K562 (cell line): ENCODE data around the gene BPTF. TPM values are rescaled to one million over a fixed set of nuclear protein-coding genes. Genes with fewer than 3 reads are reported as not detected.
A peak's percentile ranks its signal among the peaks of the same experiment; 100 is the strongest.

Experiments
- ARID1B ChIP-seq: fragments of 450-650 bp; IDR thresholded peaks from 2 replicates; pipeline ENCODE4 v1.6.1; 2016; ENCODE audit warnings: antibody characterized with exemption, mild to moderate bottlenecking, inconsistent platforms
- BRD4 ChIP-seq: fragments of 200-600 bp; sonication (generic); IDR thresholded peaks from 2 replicates; pipeline ENCODE4 v1.6.1; 2017; ENCODE audit warnings: inconsistent platforms
- CBX3 ChIP-seq, 2 experiments: IDR thresholded peaks; 1 replicate in 1 of 2; 2 replicates in 1 of 2; pipeline ENCODE4 v1.6.1; 2012; ENCODE audit warnings: inconsistent platforms in 2 of 2, low read length in 2 of 2, borderline replicate concordance in 1 of 2, control low read depth in 1 of 2
- EP300 ChIP-seq: IDR thresholded peaks from 2 replicates; pipeline ENCODE4 v1.6.1; 2012; ENCODE audit warnings: low read length, improper control_type of control experiment
- FUS ChIP-seq: fragments of 200-400 bp; formaldehyde crosslinking; optimal IDR thresholded peaks from 2 replicates; pipeline ENCODE3; 2017; ENCODE audit warnings: low read depth, low read length
- GABPA ChIP-seq: fragments of 200-800 bp; sonication (Bioruptor generic); conservative IDR thresholded peaks from 2 replicates; pipeline ENCODE4 v1.6.1; 2016; ENCODE audit warnings: low read depth, missing genetic modification characterization, missing compliant biosample characterization
- HDAC6 ChIP-seq: IDR thresholded peaks from 2 replicates; pipeline ENCODE4 v1.6.1; 2012; ENCODE audit warnings: low read depth, mild to moderate bottlenecking, control low read depth, inconsistent platforms, low read length, moderate library complexity
- HNRNPLL ChIP-seq: fragments of 200-400 bp; formaldehyde crosslinking; IDR thresholded peaks from 2 replicates; pipeline ENCODE4 v1.6.1; 2017; ENCODE audit warnings: low read length, low read depth, mild to moderate bottlenecking; ENCODE audit not compliant: poor library complexity, severe bottlenecking
- LEF1 ChIP-seq: fragments of 450-650 bp; IDR thresholded peaks from 2 replicates; pipeline ENCODE4 v1.6.1; 2016; ENCODE audit warnings: mild to moderate bottlenecking
- MAFK ChIP-seq: IDR thresholded peaks from 2 replicates; pipeline ENCODE4 v1.6.1; 2011; ENCODE audit warnings: low read length, improper control_type of control experiment
- MXI1 ChIP-seq: IDR thresholded peaks from 2 replicates; pipeline ENCODE4 v1.6.1; 2011; ENCODE audit warnings: low read depth, mild to moderate bottlenecking, improper control_type of control experiment, low read length
- MYC ChIP-seq, 2 experiments: fragments of 250-450 bp in 1 of 2; sonication (Bioruptor Pico) in 1 of 2; IDR thresholded peaks; 2 replicates each; pipeline versions ENCODE4 v1.5.1 to v1.6.1; 2012 to 2021; ENCODE audit warnings: low read depth in 2 of 2, borderline replicate concordance in 1 of 2, improper control_type of control experiment in 1 of 2, low read length in 1 of 2, mild to moderate bottlenecking in 1 of 2, moderate library complexity in 1 of 2
- NFRKB ChIP-seq: fragments of 450-650 bp; IDR thresholded peaks from 2 replicates; pipeline ENCODE4 v1.6.1; 2016; ENCODE audit warnings: low read depth
- PCBP1 ChIP-seq: fragments of 200-400 bp; formaldehyde crosslinking; IDR thresholded peaks from 2 replicates; pipeline ENCODE4 v1.6.1; 2018; ENCODE audit warnings: mild to moderate bottlenecking, low read depth, low read length; ENCODE audit not compliant: poor library complexity, severe bottlenecking
- RBM15 ChIP-seq: fragments of 200-400 bp; formaldehyde crosslinking; IDR thresholded peaks from 2 replicates; pipeline ENCODE4 v1.6.1; 2018; ENCODE audit warnings: mild to moderate bottlenecking, low read length, moderate library complexity; ENCODE audit not compliant: insufficient read depth
- SMARCE1 ChIP-seq: fragments of 450-650 bp; IDR thresholded peaks from 2 replicates; pipeline ENCODE4 v1.7.1; 2016; ENCODE audit warnings: mild to moderate bottlenecking
- ZEB2 ChIP-seq: fragments of 450-650 bp; IDR thresholded peaks from 2 replicates; pipeline ENCODE4 v1.6.1; 2016
- ZNF23 ChIP-seq: fragments of 250-450 bp; sonication (Bioruptor Pico); IDR thresholded peaks from 2 replicates; pipeline ENCODE4 v1.4.0; 2020; ENCODE audit warnings: mild to moderate bottlenecking
- polyA plus RNA-seq, 8 experiments: library from polyadenylated mRNA; depleted of rRNA in 4 of 8; stranded (reverse) in 5 of 8; unstranded in 3 of 8; fragments of >200 nt; fragmentation: Nextera tagmentation in 2 of 8; fragmentation: Illumina TruSeq in 1 of 8; extraction: Ambion mirVana in 2 of 8; extraction: Trizol in 1 of 8; gene quantifications; 2 replicates each; pipeline versions ENCODE4 v1.2.1 to v1.2.3, GENCODE V29; 2011 to 2014; ENCODE audit warnings: inconsistent platforms in 1 of 8, missing spikeins in 1 of 8
- total RNA-seq, 7 experiments: library from RNA; depleted of rRNA in 6 of 7; stranded (reverse); fragments of >200 nt in 6 of 7; fragmentation: Illumina TruSeq in 2 of 7; extraction: Trizol in 2 of 7; gene quantifications; 2 replicates each; pipeline versions ENCODE4 v1.2.1 to v1.2.3, GENCODE V29; 2011 to 2021; ENCODE audit warnings: low replicate concordance in 1 of 7
- TF ChIP-seq, protein P1 (sequence below): sonication (generic); IDR thresholded peaks from 2 replicates; pipeline ENCODE4 v1.6.1; 2016
- TF ChIP-seq, protein P2 (sequence below): IDR thresholded peaks from 2 replicates; pipeline ENCODE4 v1.6.1; 2014; ENCODE audit warnings: antibody characterized with exemption
- TF ChIP-seq, protein P3 (sequence below): fragments of 250-450 bp; sonication (Bioruptor Pico); IDR thresholded peaks from 2 replicates; pipeline ENCODE4 v1.5.0; 2022; ENCODE audit warnings: mild to moderate bottlenecking
- TF ChIP-seq, protein P4 (sequence below): fragments of 450-650 bp; formaldehyde crosslinking; IDR thresholded peaks from 2 replicates; pipeline ENCODE4 v1.4.0; 2020; ENCODE audit warnings: mild to moderate bottlenecking

The BPTF gene
- total and polyA plus RNA-seq, 9 of the 15 experiments (the other 6 are each of a cell fraction or from before 2014, with no cell fraction given): 12.5 to 52.1 (median 26.9) TPM

DNA sequence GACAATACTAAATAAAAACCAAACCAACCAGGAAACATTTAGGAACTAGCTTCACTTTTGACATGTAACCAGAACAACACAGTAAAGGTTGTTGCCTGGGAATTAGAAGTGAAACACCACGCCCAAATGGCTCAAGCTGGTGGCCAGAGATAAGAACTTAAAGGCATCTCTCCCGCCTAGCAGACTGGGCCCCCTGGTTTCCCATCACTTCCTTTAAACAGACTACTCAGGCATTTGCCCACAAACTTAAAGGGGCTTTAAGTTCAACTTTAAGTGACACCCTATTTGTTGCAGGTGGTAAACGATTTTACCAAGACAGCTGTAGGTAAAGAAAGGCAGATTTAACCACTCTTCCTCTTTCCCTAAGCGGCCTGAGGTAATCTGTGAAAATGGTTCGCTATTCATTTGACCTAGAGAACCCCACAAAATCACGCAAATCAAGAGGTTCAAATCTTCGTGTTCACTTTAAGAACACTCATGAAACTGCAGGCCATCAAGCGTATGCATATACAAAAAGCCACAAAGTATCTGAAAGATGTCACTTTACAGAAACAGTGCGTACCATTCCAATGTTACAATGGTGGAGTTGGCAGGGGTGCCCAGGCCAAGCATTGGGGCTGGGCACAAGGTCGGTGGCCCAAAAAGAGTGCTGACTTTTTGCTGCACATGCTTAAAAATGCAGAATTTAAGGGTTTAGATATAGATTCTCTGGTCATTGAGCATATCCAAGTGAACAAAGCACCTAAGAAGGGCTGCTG lies 40.8 kb upstream of the BPTF start (continued):
- no peak for TF ChIP-seq HDAC6
- TF ChIP-seq NFRKB: peak; percentile 69
- TF ChIP-seq, protein P1, sequence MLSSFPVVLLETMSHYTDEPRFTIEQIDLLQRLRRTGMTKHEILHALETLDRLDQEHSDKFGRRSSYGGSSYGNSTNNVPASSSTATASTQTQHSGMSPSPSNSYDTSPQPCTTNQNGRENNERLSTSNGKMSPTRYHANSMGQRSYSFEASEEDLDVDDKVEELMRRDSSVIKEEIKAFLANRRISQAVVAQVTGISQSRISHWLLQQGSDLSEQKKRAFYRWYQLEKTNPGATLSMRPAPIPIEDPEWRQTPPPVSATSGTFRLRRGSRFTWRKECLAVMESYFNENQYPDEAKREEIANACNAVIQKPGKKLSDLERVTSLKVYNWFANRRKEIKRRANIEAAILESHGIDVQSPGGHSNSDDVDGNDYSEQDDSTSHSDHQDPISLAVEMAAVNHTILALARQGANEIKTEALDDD: peak; percentile 93
- TF ChIP-seq GABPA (tag): peak; percentile 49; the same call in 1 of the 2 replicates
- peak; percentile 94 for TF ChIP-seq SMARCE1
- TF ChIP-seq BRD4: 0 out of 2 replicates have a peak, but pooled peaks have one; percentile 63
- no peak for TF ChIP-seq PCBP1
- TF ChIP-seq, protein P2, sequence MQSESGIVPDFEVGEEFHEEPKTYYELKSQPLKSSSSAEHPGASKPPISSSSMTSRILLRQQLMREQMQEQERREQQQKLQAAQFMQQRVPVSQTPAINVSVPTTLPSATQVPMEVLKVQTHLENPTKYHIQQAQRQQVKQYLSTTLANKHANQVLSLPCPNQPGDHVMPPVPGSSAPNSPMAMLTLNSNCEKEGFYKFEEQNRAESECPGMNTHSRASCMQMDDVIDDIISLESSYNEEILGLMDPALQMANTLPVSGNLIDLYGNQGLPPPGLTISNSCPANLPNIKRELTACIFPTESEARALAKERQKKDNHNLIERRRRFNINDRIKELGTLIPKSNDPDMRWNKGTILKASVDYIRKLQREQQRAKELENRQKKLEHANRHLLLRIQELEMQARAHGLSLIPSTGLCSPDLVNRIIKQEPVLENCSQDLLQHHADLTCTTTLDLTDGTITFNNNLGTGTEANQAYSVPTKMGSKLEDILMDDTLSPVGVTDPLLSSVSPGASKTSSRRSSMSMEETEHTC: no peak
- TF ChIP-seq EP300: peak; percentile 97
- TF ChIP-seq MXI1: peak; percentile 72; the same call in 1 of the 2 replicates
- TF ChIP-seq MAFK: peak; percentile 10; the same call in 1 of the 2 replicates
- TF ChIP-seq HNRNPLL: no peak
- TF ChIP-seq LEF1: peak; percentile 100
- peak in 1 of 2 experiments; percentile 81; a peak in 2 of 3 replicates for TF ChIP-seq CBX3 (IDR thresholded peaks at IDR 0.05; ENCODE audit: borderline replicate concordance in 1 of 2, low read length in 2 of 2)
- TF ChIP-seq, protein P3, sequence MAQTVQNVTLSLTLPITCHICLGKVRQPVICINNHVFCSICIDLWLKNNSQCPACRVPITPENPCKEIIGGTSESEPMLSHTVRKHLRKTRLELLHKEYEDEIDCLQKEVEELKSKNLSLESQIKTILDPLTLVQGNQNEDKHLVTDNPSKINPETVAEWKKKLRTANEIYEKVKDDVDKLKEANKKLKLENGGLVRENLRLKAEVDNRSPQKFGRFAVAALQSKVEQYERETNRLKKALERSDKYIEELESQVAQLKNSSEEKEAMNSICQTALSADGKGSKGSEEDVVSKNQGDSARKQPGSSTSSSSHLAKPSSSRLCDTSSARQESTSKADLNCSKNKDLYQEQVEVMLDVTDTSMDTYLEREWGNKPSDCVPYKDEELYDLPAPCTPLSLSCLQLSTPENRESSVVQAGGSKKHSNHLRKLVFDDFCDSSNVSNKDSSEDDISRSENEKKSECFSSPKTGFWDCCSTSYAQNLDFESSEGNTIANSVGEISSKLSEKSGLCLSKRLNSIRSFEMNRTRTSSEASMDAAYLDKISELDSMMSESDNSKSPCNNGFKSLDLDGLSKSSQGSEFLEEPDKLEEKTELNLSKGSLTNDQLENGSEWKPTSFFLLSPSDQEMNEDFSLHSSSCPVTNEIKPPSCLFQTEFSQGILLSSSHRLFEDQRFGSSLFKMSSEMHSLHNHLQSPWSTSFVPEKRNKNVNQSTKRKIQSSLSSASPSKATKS (CRISPR knock-in tag): no peak
- TF ChIP-seq, protein P4, sequence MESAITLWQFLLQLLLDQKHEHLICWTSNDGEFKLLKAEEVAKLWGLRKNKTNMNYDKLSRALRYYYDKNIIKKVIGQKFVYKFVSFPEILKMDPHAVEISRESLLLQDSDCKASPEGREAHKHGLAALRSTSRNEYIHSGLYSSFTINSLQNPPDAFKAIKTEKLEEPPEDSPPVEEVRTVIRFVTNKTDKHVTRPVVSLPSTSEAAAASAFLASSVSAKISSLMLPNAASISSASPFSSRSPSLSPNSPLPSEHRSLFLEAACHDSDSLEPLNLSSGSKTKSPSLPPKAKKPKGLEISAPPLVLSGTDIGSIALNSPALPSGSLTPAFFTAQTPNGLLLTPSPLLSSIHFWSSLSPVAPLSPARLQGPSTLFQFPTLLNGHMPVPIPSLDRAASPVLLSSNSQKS (CRISPR knock-in tag): no peak
- no peak for TF ChIP-seq ZEB2
- TF ChIP-seq RBM15: no peak
- TF ChIP-seq MYC (IDR thresholded peaks at IDR 0.05; ENCODE audit: low read depth, low read length): peak; percentile 60
- TF ChIP-seq MYC (CRISPR knock-in tag; IDR thresholded peaks at IDR 0.05; ENCODE audit: borderline replicate concordance, low read depth): no peak
- TF ChIP-seq FUS: no peak
- TF ChIP-seq ZNF23 (CRISPR knock-in tag): no peak
- TF ChIP-seq ARID1B: peak; percentile 99
